Erythroblast (primary cell): ENCODE data around the gene PRDM15.

Experiments
- GATA1 ChIP-seq: IDR thresholded peaks from 2 replicates; pipeline ENCODE4 v1.6.1; 2011; ENCODE audit warnings: low read depth, mild to moderate bottlenecking, control low read depth, low read length, moderate library complexity
- POLR2A ChIP-seq: IDR thresholded peaks from 2 replicates; pipeline ENCODE4 v1.6.1; 2011; ENCODE audit warnings: mild to moderate bottlenecking, low read length

- no peak for TF ChIP-seq POLR2A
- no peak for TF ChIP-seq GATA1
Observed at GRCh38 chr21:41802684-41803083, 76.5 kb downstream of the PRDM15 start.
